ENCODE results near the gene ZNF775.
"Not testable (repeated sequence)": the region's sequence is repeated elsewhere in the genome, so short reads cannot be mapped to it uniquely, and the experiment has no call there.

Gene ZNF775

DNA sequence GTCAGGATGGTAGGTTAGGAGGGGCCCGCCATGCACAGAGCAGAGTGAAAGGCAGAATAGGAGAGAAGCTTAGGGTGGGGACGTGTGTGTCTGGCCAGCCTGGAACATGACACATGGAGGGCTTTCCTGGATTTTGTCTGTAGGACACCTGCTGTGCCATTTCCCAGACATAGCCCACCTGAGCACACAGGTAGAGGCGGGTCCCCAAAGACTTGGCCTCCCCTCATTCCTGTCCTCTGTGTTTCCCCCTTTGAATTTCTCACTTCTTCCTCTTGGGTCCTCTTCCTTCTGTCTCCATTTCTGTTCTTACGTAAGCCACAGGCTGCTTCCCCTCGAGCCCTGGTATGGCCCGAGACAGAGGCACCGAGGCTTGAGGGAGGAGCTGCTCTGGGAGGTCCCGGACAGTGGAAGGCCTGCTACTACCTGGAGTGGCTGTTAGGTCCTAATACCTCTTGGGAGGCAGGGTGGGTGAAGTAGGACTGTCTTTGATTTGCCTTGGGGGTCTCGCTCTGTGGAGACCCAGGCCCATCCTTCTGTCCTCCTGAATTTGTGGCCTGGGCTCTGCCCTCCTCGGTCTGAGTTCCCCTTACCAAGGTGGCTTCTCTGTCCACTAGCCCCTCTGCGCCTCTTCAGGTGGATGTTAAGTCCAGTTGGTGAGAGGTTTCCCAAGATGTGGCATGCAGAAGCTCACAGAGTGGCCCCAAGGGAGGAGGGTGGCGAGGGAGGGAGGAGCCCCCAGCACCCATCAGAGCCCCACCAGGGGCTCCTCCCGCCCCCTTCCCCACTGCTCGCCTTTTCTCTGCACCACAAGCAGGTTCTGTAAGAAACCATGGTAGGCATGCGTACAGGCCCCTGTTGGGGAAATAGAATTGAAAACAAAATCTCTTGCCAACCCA, 5.5 kb downstream of the ZNF775 start:
- no peak for TF ChIP-seq LEF1 (IDR thresholded peaks at IDR 0.05; ENCODE audit: borderline replicate concordance)
- TF ChIP-seq NFRKB (IDR thresholded peaks at IDR 0.05), result no peak
- TF ChIP-seq FOXM1 (IDR thresholded peaks at IDR 0.05; ENCODE audit: borderline replicate concordance), result no peak
- TF ChIP-seq FOXA1 (IDR thresholded peaks at IDR 0.05), result no peak
- TF ChIP-seq BHLHE40 (IDR thresholded peaks at IDR 0.05; ENCODE audit: borderline replicate concordance), result no peak
- TF ChIP-seq SP1 (IDR thresholded peaks at IDR 0.05), result no peak
- TF ChIP-seq TARDBP (IDR thresholded peaks at IDR 0.05), result no peak
- no peak for TF ChIP-seq L3MBTL2 (conservative IDR thresholded peaks at IDR 0.05)
- TF ChIP-seq ARNT (IDR thresholded peaks at IDR 0.05), result no peak
- TF ChIP-seq, protein P1, sequence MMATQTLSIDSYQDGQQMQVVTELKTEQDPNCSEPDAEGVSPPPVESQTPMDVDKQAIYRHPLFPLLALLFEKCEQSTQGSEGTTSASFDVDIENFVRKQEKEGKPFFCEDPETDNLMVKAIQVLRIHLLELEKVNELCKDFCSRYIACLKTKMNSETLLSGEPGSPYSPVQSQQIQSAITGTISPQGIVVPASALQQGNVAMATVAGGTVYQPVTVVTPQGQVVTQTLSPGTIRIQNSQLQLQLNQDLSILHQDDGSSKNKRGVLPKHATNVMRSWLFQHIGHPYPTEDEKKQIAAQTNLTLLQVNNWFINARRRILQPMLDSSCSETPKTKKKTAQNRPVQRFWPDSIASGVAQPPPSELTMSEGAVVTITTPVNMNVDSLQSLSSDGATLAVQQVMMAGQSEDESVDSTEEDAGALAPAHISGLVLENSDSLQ (IDR thresholded peaks at IDR 0.05), result no peak
- TF ChIP-seq HDGF (IDR thresholded peaks at IDR 0.05; ENCODE audit: borderline replicate concordance), result no peak
- no peak for TF ChIP-seq SUZ12 (IDR thresholded peaks at IDR 0.05)
- TF ChIP-seq CTBP1 (IDR thresholded peaks at IDR 0.05; ENCODE audit: borderline replicate concordance), result no peak
- no peak for TF ChIP-seq ELF4 (IDR thresholded peaks at IDR 0.05)
- TF ChIP-seq FOXK2 (IDR thresholded peaks at IDR 0.05), result no peak
- DNase-seq (ENCODE audit: extremely low spot score), result no peak
- ChIA-PET CTCF (interaction anchor here (0.8 kb wide), 1 partner anchor 32 kb away, joined by 4 read pairs; no protein-coding TSS in a partner anchor), POLR2A (interaction anchor here (1.1 to 1.2 kb wide), 2 partner anchors 16 to 61 kb away, joined by 3 to 5 read pairs; partner anchors contain the start of genes ACTR3C, LRRC61 and REPIN1)

DNA sequence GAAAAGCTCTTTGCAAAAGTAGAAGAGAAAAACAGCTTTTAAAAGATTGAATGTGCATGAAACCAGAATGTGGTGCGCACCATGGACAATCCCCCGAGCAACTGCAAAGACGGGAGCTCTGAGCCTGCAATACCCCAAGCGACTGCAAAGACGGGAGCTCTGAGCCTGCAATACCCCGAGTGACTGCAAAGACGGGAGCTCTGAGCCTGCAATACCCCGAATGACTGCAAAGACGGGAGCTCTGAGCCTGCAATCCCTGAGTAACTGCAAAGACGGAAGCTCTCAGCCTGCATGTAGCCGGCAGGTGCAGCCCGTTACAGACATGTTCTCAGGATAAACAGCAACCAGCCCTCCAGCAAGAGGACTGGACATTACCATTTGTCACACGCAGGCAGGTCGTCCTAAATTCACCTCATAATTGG, 6.2 kb downstream of the ZNF775 start:
- CTCF ChIA-PET, result interaction anchor here (0.8 kb wide), 1 partner anchor 32 kb away, joined by 4 read pairs; no protein-coding TSS in a partner anchor

DNA sequence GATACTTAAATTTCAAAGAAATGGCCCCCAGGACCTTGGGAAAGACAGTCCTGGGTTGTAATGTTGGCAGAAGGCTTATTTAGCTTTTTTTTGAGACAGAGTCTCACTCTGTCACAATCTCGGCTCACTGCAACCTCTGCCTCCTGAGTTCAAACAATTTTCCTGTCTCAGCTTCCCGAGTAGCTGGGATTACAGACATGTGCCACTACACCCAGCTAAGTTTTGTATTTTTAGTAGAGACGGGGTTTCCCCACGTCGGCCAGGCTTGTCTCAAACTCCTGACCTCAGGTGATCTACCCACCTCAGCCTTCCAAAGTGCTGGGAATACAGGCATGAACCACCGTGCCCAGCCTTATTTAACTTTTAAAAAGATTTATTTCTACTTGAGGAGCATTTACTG, 6.8 kb downstream of the ZNF775 start:
- not testable (repeated sequence) for DNase-seq (ENCODE audit: extremely low spot score)
- ChIA-PET POLR2A (interaction anchor here (1.1 to 1.8 kb wide), 3 partner anchors 8 to 18 kb away, joined by 3 to 6 read pairs (median 4); partner anchors contain the start of gene REPIN1), CTCF (interaction anchor here (0.8 kb wide), 1 partner anchor 31 kb away, joined by 4 read pairs; no protein-coding TSS in a partner anchor)

More for the DNA sequence above, 6.2 kb downstream of the ZNF775 start:
- no peak for DNase-seq (ENCODE audit: extremely low spot score)
- POLR2A ChIA-PET, result interaction anchor here (1.1 to 1.8 kb wide), 3 partner anchors 17 to 62 kb away, joined by 3 to 6 read pairs (median 5); partner anchors contain the start of genes ACTR3C, LRRC61 and REPIN1
- no peak for TF ChIP-seq SP1 (IDR thresholded peaks at IDR 0.05)
- TF ChIP-seq, protein P1 (IDR thresholded peaks at IDR 0.05), result no peak
- TF ChIP-seq FOXK2 (IDR thresholded peaks at IDR 0.05), result no peak
- TF ChIP-seq CTBP1 (IDR thresholded peaks at IDR 0.05; ENCODE audit: borderline replicate concordance), result no peak
- TF ChIP-seq FOXM1 (IDR thresholded peaks at IDR 0.05; ENCODE audit: borderline replicate concordance), result no peak

DNA sequence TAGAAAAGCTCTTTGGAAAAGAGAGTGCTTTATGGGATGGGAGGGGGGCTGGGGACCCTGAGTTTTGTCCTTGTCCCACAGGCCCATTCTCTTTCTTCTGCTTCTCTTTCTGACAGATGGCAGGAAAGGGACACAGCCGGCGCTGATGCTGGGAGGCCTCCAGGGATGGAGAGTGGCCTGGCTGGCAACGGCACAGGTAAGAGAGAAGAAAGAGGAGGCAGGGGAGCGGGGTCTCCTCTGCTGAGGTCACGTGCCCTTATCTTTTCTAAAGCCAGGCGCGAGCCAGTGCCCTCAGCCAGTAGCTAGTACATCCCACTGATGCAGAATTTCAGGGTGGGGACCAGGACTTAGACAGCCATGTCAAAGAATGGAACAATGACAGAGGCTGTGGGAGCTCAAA, 9.2 kb downstream of the ZNF775 start:
- TF ChIP-seq TARDBP (IDR thresholded peaks at IDR 0.05) (no peak), ELF4 (IDR thresholded peaks at IDR 0.05) (no peak)
- CTCF ChIA-PET, result no interaction called here
- DNase-seq (ENCODE audit: extremely low spot score), result no peak
- POLR2A ChIA-PET, result interaction anchor here (1.4 to 2.1 kb wide), 3 partner anchors 10 to 18 kb away, joined by 3 to 7 read pairs (median 5); a partner anchor contains a TSS

DNA sequence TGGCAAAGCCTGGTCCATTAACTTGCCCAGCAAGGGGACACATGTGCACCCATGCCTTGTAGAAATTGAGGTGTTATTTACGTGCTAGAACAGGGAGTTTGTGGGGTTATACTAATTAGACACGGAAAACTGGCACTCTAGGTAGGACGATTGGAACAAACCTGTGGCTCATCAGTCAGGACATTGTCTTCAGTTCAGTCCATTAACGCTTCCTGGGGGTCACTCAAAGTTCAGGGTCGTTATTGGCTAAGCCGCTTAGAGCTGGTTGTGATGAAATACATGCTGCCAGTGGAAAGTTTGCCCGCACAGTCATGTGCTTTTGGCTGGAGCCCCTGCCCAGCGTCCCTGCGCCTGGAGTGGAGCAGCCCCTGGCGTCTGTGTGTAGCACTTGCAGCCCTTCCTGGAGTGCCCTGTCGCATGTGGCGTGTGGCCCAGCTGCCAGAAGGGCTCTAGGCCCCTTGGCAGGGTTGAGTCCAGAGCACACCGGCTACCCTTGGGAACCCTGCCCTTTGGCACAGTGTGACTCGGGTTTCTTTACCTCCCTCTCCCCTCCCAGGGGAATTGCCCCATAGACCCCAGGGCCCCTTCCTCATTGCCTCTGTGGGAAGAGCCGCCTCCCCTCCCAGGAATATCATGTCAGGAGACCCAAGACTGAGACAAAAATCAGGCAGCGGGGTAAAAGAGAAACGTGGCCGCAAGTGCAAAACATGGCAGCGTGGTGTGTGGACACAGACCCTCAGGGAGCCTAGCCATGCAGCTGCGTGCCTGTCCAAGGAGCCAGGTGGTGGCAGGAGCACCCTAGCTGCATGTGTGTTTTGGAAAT, 9.8 kb downstream of the ZNF775 start:
- POLR2A ChIA-PET, result interaction anchor here (1.3 to 2.1 kb wide), 4 partner anchors 9 to 17 kb away, joined by 3 to 7 read pairs (median 4); a partner anchor contains a TSS
- no peak for TF ChIP-seq FOXK2 (IDR thresholded peaks at IDR 0.05)
- no peak for DNase-seq (ENCODE audit: extremely low spot score)
- CTCF ChIA-PET, result no interaction called here

DNA sequence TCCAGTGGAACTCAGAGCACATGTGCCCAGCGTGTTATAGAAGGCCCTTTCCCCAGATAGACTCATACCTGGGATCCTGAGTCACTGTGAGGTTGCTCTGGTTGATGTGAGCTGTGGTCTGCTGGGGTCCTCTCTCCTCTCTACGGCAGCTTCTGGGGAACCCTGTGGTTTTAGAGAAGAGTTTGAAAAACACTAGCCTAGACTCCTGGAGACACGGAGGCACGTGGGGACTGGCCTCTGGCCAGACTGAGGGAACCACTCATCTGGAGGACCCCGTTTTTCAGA, 10.3 kb downstream of the ZNF775 start:
- ChIA-PET CTCF (no interaction called here), POLR2A (interaction anchor here (1.3 to 2.1 kb wide), 4 partner anchors 10 to 17 kb away, joined by 3 to 7 read pairs (median 4); a partner anchor contains a TSS)
- no peak for DNase-seq (ENCODE audit: extremely low spot score)
- TF ChIP-seq CTBP1 (IDR thresholded peaks at IDR 0.05; ENCODE audit: borderline replicate concordance) (no peak), L3MBTL2 (conservative IDR thresholded peaks at IDR 0.05) (no peak), FOXA1 (IDR thresholded peaks at IDR 0.05) (no peak)

DNA sequence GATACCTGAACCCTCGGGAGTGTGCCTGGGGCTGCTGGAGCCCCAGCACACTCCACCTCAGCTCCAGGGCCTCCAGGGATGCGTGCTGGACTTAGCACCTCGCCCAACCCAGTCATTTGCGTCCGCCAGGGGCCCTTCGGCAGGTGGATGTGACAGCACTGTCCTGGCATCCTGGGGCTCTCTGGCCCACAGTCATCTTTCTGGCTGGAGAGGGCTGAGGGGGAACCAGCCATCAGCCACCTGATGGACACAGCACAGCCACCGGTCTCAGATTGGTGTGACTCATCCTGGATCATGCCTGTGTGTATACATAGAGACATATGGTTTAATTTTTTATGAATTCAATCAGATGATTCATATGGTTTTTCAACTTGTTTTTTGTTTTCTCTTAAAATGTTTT, 11.1 kb downstream of the ZNF775 start:
- DNase-seq (ENCODE audit: extremely low spot score), result no peak
- no peak for TF ChIP-seq ZNF384 (IDR thresholded peaks at IDR 0.05)
- CTCF ChIA-PET, result no interaction called here
- POLR2A ChIA-PET, result interaction anchor here (1.3 to 2.1 kb wide), 2 partner anchors 10 to 16 kb away, joined by 4 to 5 read pairs; a partner anchor contains a TSS
